Posterior vena cava (tissue), 2 donors: Measurements from ENCODE around the gene CYS1. TPM values are rescaled to one million over a fixed set of nuclear protein-coding genes. Genes with fewer than 3 reads are reported as not detected.

Experiments used
- DNase-seq: peaks from one replicate; pipeline ENCODE4 v3.0.0-alpha.2; 2020; ENCODE audit warnings: low spot score
- intact Hi-C, 2 donors: fragments of 100-400 bp; cut with DNase I; formaldehyde crosslinking; loops; one replicate each; pipeline versions ENCODE4 v1.14.1 to v1.14.2; 2022 to 2023
- total RNA-seq, 2 donors: library from RNA; stranded (reverse); fragmentation: NEBNext Ultra II Directional; extraction: Animal tissue kit (Norgen Biotek cat#: 25700); gene quantifications; one replicate each; pipeline ENCODE4 v1.2.1, GENCODE V29; 2021
- donor health status: DM: yes; HTN: yes; CAD: no.
- donor health status: DM: yes; HTN: yes; CAD: no.

The CYS1 gene
- total RNA-seq, 2 donors from 2014 or later: 3.0 to 9.1 TPM

DNA sequence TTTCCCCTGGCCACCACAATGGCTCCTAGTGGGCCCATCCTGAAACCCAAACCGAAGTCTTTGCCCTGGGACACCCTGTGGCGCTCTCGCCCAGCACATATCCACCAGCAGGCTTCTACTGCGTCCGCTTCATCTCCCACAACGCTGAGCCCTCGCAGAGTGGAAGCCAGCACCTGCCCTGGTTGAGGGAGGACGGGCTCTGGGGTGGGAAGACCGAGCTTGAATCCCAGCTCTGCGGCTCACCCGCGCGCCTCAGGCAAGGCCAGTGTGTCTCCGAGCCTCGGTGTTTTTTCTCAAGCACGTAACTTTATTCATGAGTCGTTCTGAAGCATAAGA lies 21.2 kb downstream of the CYS1 start:
- intact Hi-C loops: no loop called here
- DNase-seq: peak; percentile 74

- DNase-seq: peak; percentile 78
These were observed 21.8 kb downstream of the CYS1 start for GRCh38 chr2:10058251-10059015.

DNA sequence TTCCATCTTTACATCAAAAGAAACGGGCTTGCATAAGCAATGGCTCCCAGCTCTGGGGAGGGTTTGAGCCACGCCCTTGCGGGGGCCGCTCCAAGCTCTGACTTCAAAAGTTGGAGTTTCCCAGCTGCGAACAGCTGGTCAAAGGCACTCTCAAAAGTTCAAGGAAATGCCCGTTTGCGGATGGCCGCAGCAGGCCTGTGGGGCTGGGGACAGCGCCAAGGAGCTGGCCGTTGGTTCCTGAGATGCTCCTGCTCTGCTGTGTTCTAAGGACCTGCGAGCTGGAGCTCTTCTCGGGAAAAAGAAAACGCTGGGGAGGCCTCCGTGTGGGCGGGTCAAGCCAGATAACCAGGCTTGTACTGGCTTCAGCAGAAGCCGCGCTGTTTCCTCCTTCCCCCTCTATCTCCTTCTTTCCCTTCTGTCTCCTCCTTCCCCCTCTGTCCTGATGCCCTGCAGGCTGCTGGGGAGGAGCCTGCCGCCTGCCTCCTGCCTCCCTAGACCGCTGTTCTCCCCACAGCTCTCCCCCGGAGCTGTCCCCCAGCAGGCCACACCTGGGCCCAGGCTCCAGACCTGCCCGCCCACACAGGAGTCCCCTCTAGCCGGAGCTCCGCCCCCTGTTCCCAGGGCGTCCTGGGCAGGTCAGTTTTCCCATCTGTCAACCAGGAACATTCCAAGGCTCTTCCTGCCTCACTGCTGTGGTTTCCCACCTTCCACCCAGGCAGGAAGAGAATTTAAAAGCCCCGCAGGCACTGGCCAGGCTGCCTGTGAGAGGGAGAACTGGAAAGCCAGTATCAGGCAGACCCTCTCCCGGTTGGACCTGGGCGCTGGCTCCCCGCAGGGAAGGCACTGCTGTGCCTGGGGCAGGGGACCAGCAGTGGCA lies 22.7 kb downstream of the CYS1 start:
- peak; percentile 86 for DNase-seq
- intact Hi-C loops: no loop called here

More at GRCh38 chr2:10058251-10059015, 21.8 kb downstream of the CYS1 start:
- intact Hi-C loops: no loop called here

GRCh38 chr2:10056439-10056838 lies 23.8 kb downstream of the CYS1 start:
- intact Hi-C loops: no loop called here
- DNase-seq: peak; percentile 59

DNA sequence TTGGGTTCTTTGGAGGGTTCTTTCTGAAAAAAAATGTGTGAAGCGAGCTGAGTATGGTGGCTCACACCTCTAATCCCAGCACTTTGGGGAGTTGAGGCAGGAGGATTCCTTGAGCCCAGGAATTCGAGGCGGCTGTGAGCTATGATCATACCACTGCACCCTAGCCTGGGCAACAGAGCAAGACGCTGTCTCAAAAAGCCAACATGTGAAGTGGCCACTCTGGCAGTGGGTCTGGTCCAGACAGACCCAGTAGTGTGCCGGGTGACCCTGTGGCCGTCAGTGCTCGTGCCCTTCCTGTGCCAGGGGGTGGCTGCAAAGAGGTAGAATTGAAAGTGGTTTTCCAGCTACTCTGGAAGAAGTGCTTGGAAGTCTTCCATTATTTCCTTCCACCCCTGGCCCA lies 25.2 kb downstream of the CYS1 start:
- peak; percentile 40 for DNase-seq
- intact Hi-C loops: loop anchor here in 1 of 2 donors (5.0 kb wide), 1 partner anchor 253 kb away; no protein-coding TSS in a partner anchor

DNA sequence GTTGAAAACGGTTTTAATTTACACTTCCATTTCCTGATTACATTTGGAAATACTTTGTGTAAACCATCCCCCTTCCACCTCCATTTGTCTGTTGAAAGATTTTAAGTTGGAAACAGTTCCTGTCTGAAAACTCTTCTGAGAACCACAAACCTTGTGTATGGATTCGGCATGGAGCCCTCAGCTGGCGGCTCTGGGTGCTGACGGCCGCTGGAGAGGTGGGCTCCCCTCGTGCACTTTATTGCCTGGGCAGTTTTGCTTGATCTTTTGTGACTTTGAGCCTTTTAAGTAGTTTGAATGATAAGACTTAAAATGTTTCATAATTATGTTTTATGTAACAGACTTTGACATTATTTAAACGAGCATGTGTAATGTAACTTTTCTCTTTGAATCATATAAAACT lies 25.8 kb downstream of the CYS1 start:
- intact Hi-C loops: loop anchor here in 1 of 2 donors (5.0 kb wide), 1 partner anchor 252 kb away; no protein-coding TSS in a partner anchor
- DNase-seq: peak; percentile 43

DNA sequence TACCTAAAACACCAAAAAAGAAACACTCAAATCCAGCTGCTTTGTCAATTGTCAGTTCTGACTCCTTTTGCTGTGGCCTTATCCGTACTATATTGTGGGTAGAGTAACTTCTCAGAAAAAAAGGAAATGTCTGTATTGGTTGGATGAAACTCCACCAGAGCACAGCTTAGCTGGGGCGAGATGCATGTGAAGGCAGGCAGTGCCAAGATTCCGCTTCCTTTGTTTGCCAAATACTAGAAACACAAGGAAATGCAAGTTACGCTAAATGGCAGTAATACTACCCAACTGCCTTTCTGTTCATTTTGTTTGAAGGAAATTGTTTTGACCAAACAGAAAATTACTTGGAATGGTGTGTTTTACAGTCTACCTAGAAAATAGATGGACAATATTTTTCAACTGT lies 26.9 kb downstream of the CYS1 start:
- intact Hi-C loops: loop anchor here in 1 of 2 donors (5.0 kb wide), 1 partner anchor 251 kb away; no protein-coding TSS in a partner anchor
- DNase-seq: no peak

GRCh38 chr2:10052216-10052615 lies 28.0 kb downstream of the CYS1 start:
- DNase-seq: peak; percentile 29
- intact Hi-C loops: loop anchor here in 1 of 2 donors (5.0 kb wide), 1 partner anchor 250 kb away; no protein-coding TSS in a partner anchor

DNA sequence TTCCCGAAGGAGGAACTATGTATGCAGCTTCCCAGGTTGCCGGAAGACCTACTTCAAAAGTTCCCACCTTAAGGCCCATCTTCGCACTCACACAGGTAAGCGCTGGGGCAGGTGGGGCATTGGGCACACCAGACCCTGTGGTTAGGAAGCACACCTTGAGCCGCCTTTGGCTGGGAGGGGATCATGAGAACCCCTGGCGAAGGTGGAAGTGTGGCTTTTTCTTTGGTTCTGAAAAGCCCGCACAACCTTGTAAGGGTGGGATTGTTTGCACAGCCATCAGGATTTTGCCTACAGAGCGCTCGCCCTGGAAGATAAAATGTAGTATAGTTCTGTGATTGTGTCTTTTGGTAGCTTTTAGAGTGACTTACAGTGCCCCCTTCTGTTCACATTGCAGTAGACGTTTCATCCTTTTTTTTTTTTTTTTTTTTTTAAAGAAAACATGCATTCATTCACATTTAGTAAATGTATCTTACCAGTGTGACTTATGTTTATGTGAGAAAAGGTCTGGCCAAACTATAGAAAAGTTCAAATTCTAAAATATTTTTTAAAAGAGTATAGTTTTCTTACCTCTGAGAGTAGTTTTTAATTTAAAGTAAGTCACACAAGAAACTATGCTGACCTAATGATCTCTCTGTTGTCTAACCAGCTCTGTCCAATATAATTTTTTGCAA lies 31.6 kb downstream of the CYS1 start:
- DNase-seq: peak; percentile 53
- intact Hi-C loops: loop anchor here (2.0 to 5.0 kb wide), 2 partner anchors 61 to 236 kb away; no protein-coding TSS in a partner anchor

DNA sequence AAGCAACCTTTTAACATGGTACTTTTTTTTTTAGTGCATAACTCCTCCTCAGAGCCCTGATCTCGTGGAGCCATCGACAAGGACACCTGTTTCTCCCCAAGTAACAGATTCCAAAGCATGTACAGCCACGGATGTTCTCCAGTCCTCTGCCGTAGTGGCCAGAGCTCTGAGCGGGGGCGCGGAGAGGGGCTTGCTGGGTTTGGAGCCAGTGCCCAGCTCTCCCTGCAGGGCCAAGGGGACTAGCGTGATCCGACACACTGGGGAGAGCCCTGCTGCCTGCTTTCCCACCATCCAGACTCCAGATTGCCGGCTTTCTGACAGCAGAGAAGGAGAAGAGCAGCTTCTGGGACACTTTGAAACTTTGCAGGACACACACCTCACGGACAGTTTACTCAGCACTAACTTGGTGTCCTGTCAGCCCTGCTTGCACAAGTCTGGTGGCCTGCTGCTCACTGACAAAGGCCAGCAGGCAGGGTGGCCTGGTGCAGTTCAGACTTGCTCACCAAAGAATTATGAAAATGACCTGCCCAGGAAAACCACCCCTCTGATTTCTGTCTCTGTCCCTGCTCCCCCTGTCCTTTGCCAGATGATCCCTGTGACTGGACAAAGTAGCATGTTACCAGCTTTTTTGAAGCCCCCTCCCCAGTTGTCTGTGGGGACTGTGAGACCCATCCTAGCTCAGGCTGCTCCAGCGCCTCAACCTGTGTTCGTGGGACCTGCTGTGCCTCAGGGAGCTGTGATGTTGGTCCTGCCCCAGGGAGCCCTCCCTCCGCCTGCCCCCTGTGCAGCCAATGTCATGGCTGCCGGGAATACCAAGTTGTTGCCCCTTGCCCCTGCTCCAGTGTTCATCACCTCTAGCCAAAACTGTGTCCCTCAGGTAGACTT lies 32.4 kb downstream of the CYS1 start:
- intact Hi-C loops: loop anchor here (2.0 to 5.0 kb wide), 2 partner anchors 61 to 235 kb away; no protein-coding TSS in a partner anchor
- DNase-seq: peak; percentile 66

DNA sequence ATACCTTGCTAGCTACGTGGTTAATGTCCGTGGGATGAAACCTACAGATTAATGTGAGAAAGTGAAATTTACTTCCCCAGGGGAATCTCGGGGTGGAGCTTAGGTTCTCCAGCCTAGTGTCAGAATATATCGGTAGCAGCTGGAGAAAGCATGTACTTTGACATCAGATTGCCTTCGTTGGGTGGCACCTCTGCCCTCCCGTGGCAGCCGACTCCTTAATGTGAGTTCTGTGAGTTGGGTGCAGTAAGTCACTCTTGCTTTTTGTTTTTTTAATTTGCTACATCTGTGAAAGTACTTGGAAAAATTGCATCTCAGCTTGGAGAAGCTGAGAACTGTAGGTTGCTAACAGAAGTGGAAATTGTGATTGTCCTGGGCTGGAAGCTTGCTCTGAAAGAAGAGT lies 33.3 kb downstream of the CYS1 start:
- intact Hi-C loops: loop anchor here (5.0 kb wide), 1 partner anchor 60 kb away; no protein-coding TSS in a partner anchor
- DNase-seq: peak; percentile 19

DNA sequence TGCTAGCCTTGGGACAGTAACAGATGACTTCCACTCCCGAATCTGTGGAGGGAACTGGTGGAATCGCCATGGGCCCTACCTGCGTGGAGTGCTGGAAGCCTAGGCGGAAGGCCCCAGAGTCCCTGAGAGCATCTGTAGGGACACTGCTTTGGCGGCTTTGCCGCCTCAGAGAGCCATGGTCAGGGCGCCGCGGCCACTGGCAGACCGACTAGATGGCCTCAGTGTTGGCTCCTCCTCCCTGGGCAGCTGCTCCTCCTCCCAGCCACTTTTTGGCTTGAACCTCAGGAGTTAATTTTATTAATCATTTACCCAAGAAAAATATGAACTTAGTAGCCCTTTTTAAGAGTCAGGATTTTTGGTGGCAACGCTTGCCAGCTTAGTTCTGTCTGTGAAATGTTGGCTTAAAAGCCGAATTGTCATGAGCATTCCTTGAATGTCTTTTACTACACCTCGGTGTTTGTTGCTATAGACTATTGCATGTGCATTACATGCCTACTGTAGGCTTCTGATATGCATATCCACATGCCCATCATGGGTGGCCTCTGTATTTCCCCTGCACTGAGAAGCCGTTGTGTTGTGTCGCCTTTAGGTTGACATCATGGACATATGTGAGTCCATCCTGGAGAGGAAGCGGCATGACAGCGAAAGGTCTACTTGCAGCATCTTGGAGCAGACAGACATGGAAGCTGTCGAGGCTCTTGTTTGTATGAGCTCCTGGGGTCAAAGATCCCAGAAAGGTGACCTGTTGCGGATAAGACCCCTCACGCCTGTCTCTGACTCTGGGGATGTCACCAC lies 34.5 kb downstream of the CYS1 start:
- peak; percentile 71 for DNase-seq
- intact Hi-C loops: loop anchor here (5.0 kb wide), 1 partner anchor 58 kb away; no protein-coding TSS in a partner anchor

- intact Hi-C loops: no loop called here
- peak; percentile 100 for DNase-seq
These were observed 36.2 kb downstream of the CYS1 start for GRCh38 chr2:10043906-10044601.

- DNase-seq: peak; percentile 98
- intact Hi-C loops: no loop called here
These were observed 36.8 kb downstream of the CYS1 start, which contains the start of gene KLF11 for GRCh38 chr2:10043256-10043905. Gene KLF11 (plus strand): TSS chr2:10043550. CDS start chr2:10043717, 167 bp downstream.

- intact Hi-C loops: no loop called here
- DNase-seq: peak; percentile 95
These were observed 37.7 kb downstream of the CYS1 start for GRCh38 chr2:10042301-10043161.
